NCI-H146 treated with DMSO at 0.1 percent for 48 hours (cell line): Measurements from ENCODE around the gene PLA2G4E.

Source experiments
- DNase-seq: peaks from one replicate; lab custom pipeline; 2025; ENCODE audit not compliant: unreplicated experiment; lab: John Stamatoyannopoulos, UW

Gene PLA2G4E

GRCh38 chr15:41957021-41957897, 63.6 kb downstream of the PLA2G4E start:
- DNase-seq: no peak

- no peak for DNase-seq
These were observed 64.9 kb downstream of the PLA2G4E start for GRCh38 chr15:41955807-41956525.

GRCh38 chr15:41955100-41955499, 65.7 kb downstream of the PLA2G4E start:
- DNase-seq: no peak

GRCh38 chr15:41954036-41954435, 66.8 kb downstream of the PLA2G4E start:
- DNase-seq: no peak

- no peak for DNase-seq
These were observed 68.8 kb downstream of the PLA2G4E start for GRCh38 chr15:41952013-41952563.

- DNase-seq: no peak
These were observed 69.3 kb downstream of the PLA2G4E start for GRCh38 chr15:41951571-41951970.

- DNase-seq: no peak
These were observed 70.4 kb downstream of the PLA2G4E start for GRCh38 chr15:41950489-41950888.

GRCh38 chr15:41950127-41950483, 70.7 kb downstream of the PLA2G4E start:
- DNase-seq: no peak

- DNase-seq: no peak
These were observed 71.3 kb downstream of the PLA2G4E start for GRCh38 chr15:41949401-41950126.

- DNase-seq: no peak
These were observed 72.4 kb downstream of the PLA2G4E start for GRCh38 chr15:41948490-41948889.

GRCh38 chr15:41946970-41947369, 73.9 kb downstream of the PLA2G4E start:
- DNase-seq: no peak

GRCh38 chr15:41945731-41946130, 75.1 kb downstream of the PLA2G4E start:
- no peak for DNase-seq

- no peak for DNase-seq
These were observed 75.6 kb downstream of the PLA2G4E start for GRCh38 chr15:41945221-41945620.

- DNase-seq: no peak
These were observed 76.4 kb downstream of the PLA2G4E start for GRCh38 chr15:41944313-41944940.

- DNase-seq: no peak
These were observed 77.1 kb downstream of the PLA2G4E start for GRCh38 chr15:41943543-41944312.

GRCh38 chr15:41942886-41943285, 78.0 kb downstream of the PLA2G4E start:
- DNase-seq: no peak

- no peak for DNase-seq
These were observed 79.0 kb downstream of the PLA2G4E start for GRCh38 chr15:41941644-41942415.

GRCh38 chr15:41940441-41940857, 80.4 kb downstream of the PLA2G4E start:
- DNase-seq: no peak

GRCh38 chr15:41939986-41940385, 80.9 kb downstream of the PLA2G4E start:
- no peak for DNase-seq
